Vagina (tissue), 2 donors: ENCODE measurements around the gene COQ8A.

ENCODE experiments used
- POLR2A ChIP-seq, 2 donors: fragments of 450-650 bp; IDR thresholded peaks; one replicate each; pipeline ENCODE4 v1.6.1; 2017; ENCODE audit warnings: antibody characterized with exemption in 2 of 2, mild to moderate bottlenecking in 2 of 2, moderate library complexity in 2 of 2
- TF ChIP-seq, protein P1 (sequence below), 3 experiments: fragments of 450-650 bp in 2 of 3; fragments of 200-600 bp in 1 of 3; sonication (generic) in 1 of 3; IDR thresholded peaks; one replicate each; pipeline ENCODE4 v1.5.1; 2017 to 2019; ENCODE audit warnings: antibody characterized with exemption in 3 of 3, mild to moderate bottlenecking in 2 of 3, moderate library complexity in 2 of 3

GRCh38 chr1:226891846-226892523 is 48.1 kb upstream of the COQ8A start:
- TF ChIP-seq, protein P1, sequence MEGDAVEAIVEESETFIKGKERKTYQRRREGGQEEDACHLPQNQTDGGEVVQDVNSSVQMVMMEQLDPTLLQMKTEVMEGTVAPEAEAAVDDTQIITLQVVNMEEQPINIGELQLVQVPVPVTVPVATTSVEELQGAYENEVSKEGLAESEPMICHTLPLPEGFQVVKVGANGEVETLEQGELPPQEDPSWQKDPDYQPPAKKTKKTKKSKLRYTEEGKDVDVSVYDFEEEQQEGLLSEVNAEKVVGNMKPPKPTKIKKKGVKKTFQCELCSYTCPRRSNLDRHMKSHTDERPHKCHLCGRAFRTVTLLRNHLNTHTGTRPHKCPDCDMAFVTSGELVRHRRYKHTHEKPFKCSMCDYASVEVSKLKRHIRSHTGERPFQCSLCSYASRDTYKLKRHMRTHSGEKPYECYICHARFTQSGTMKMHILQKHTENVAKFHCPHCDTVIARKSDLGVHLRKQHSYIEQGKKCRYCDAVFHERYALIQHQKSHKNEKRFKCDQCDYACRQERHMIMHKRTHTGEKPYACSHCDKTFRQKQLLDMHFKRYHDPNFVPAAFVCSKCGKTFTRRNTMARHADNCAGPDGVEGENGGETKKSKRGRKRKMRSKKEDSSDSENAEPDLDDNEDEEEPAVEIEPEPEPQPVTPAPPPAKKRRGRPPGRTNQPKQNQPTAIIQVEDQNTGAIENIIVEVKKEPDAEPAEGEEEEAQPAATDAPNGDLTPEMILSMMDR (IDR thresholded peaks at IDR 0.05) = no peak
- TF ChIP-seq POLR2A (IDR thresholded peaks at IDR 0.05) = no peak
